Articular chondrocyte of knee joint (primary cell): Measurements from ENCODE around the gene MLH1. TPM values are rescaled to one million over a fixed set of nuclear protein-coding genes. Genes with fewer than 3 reads are reported as not detected.

Experiments
- small RNA-seq: library from RNA; depleted of rRNA; stranded (forward); fragments of <200 nt; gene quantifications from one replicate; pipeline ENCODE3, GENCODE V24; 2012
- total RNA-seq: library from RNA; depleted of rRNA; stranded (reverse); fragments of >200 nt; gene quantifications from 2 replicates; pipeline ENCODE4 v1.2.3, GENCODE V29; 2012

Gene MLH1
- total RNA-seq = 49.2 and 55.9 TPM in 2 replicates

DNA sequence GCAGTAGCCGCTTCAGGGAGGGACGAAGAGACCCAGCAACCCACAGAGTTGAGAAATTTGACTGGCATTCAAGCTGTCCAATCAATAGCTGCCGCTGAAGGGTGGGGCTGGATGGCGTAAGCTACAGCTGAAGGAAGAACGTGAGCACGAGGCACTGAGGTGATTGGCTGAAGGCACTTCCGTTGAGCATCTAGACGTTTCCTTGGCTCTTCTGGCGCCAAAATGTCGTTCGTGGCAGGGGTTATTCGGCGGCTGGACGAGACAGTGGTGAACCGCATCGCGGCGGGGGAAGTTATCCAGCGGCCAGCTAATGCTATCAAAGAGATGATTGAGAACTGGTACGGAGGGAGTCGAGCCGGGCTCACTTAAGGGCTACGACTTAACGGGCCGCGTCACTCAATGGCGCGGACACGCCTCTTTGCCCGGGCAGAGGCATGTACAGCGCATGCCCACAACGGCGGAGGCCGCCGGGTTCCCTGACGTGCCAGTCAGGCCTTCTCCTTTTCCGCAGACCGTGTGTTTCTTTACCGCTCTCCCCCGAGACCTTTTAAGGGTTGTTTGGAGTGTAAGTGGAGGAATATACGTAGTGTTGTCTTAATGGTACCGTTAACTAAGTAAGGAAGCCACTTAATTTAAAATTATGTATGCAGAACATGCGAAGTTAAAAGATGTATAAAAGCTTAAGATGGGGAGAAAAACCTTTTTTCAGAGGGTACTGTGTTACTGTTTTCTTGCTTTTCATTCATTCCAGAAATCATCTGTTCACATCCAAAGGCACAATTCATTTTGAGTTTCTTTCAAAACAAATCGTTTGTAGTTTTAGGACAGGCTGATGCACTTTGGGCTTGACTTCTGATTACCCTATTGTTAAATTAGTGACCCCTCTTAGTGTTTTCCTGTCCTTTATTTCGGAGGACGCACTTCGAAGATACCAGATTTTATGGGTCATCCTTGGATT is at the start of gene MLH1:
Gene MLH1, plus strand, starts transcription at position 193 of the 958 bp plus-strand sequence. Its CDS starts 30 bp downstream, at position 223.

GRCh38 chr3:36944641-36945270 is 48.6 kb upstream of the MLH1 start, which contains the start of gene TRANK1:
TRANK1 (minus strand) TSS chr3:36945054; CDS start chr3:36944809, 245 bp downstream.

GRCh38 chr3:36992806-36993325 is 452 bp upstream of the MLH1 start, which contains the start of gene EPM2AIP1:
EPM2AIP1 (minus strand) TSS chr3:36993131; CDS start chr3:36993077, 54 bp downstream.

Small RNA genes lying within 50 kb of the gene (small RNA-seq; reads per million reads assigned to genes)
- gene RF00019 (not detected), gene RNU6ATAC4P (not detected)

Other genes starting within 250 kb of the MLH1 start
- gene DCLK3, start 229.0 kb upstream of the MLH1 start, total RNA-seq = not detected in 2 replicates
- 24.8 and 28.1 TPM in 2 replicates for gene TRANK1, start 48.5 kb upstream of the MLH1 start, total RNA-seq
- 26.5 and 37.8 TPM in 2 replicates for gene EPM2AIP1, start 387 bp upstream of the MLH1 start, total RNA-seq
- gene LRRFIP2, start 181.1 kb downstream of the MLH1 start, total RNA-seq = 72.1 and 88.5 TPM in 2 replicates
- 95.9 and 97.9 TPM in 2 replicates for gene GOLGA4, start 249.8 kb downstream of the MLH1 start, total RNA-seq